Stomach smooth muscle (tissue), 2 donors: ENCODE measurements around the gene TM9SF2.
A peak's percentile ranks its signal among the peaks of the same experiment; 100 is the strongest.

Experiments used
- H3K27ac ChIP-seq: one replicate; pipeline ENCODE4 v1.7.0; 2013; ENCODE audit warnings: mild to moderate bottlenecking, low read length, inconsistent platforms
- H3K27me3 ChIP-seq, 2 donors: one replicate each; pipeline ENCODE4 v1.7.0; 2013; ENCODE audit warnings: low read length in 2 of 2; ENCODE audit not compliant: insufficient read depth in 2 of 2, control insufficient read depth in 1 of 2
- H3K36me3 ChIP-seq, 2 donors: one replicate each; pipeline ENCODE4 v1.7.0; 2013; ENCODE audit warnings: low read length in 2 of 2; ENCODE audit not compliant: control insufficient read depth in 2 of 2, insufficient read depth in 2 of 2
- H3K4me1 ChIP-seq: one replicate; pipeline ENCODE4 v1.7.0; 2013; ENCODE audit warnings: low read length; ENCODE audit not compliant: control insufficient read depth, insufficient read depth
- H3K4me3 ChIP-seq, 2 donors: one replicate each; pipeline ENCODE4 v1.7.0; 2013; ENCODE audit warnings: low read length in 2 of 2
- H3K9ac ChIP-seq, 2 donors: one replicate each; pipeline ENCODE4 v1.7.0; 2013; ENCODE audit warnings: low read length in 2 of 2, mild to moderate bottlenecking in 1 of 2
- H3K9me3 ChIP-seq, 2 donors: one replicate each; pipeline ENCODE4 v1.7.0; 2013; ENCODE audit warnings: low read length in 2 of 2; ENCODE audit not compliant: control insufficient read depth in 2 of 2
- donor health status: healthy.
- donor health status: Pancreatic carcinoma.

Gene TM9SF2

GRCh38 chr13:99495466-99496183 is 5.6 kb upstream of the TM9SF2 start:
- Histone ChIP-seq H3K27ac (peak overlapping the region; percentile 37), H3K9me3 (no peaks in the 10 kb centered on the region), H3K27me3 (no peaks in the 10 kb centered on the region), H3K36me3 (no peaks in the 10 kb centered on the region), H3K4me3 (peak overlapping the region; percentile 49 to 59), H3K9ac (peak overlapping the region; percentile 6 to 51), H3K4me1 (peaks cover 10% of the 10 kb centered on the region)

- Histone ChIP-seq H3K27ac (no peak overlapping the region), H3K9me3 (no peaks in the 10 kb centered on the region), H3K9ac (peak overlapping the region in 1 of 2 donors; percentile 6), H3K4me1 (peaks cover 13% of the 10 kb centered on the region), H3K36me3 (no peaks in the 10 kb centered on the region), H3K27me3 (no peaks in the 10 kb centered on the region), H3K4me3 (peak overlapping the region; percentile 49 to 59)
Observed at GRCh38 chr13:99496184-99497142, 4.8 kb upstream of the TM9SF2 start.

- Histone ChIP-seq H3K27ac (peak overlapping the region; percentile 82), H3K4me3 (peak overlapping the region; percentile 72 to 83), H3K9me3 (no peaks in the 10 kb centered on the region), H3K4me1 (peaks cover 13% of the 10 kb centered on the region), H3K36me3 (no peaks in the 10 kb centered on the region), H3K9ac (peak overlapping the region; percentile 81 to 85), H3K27me3 (no peaks in the 10 kb centered on the region)
Observed at GRCh38 chr13:99498171-99499161, 2.8 kb upstream of the TM9SF2 start.

GRCh38 chr13:99500839-99501183 is 461 bp upstream of the TM9SF2 start:
- H3K4me3 ChIP-seq: peak overlapping the region; percentile 94 to 99
- no peaks in the 10 kb centered on the region for H3K27me3 ChIP-seq

GRCh38 chr13:99501848-99502301 is 603 bp downstream of the TM9SF2 start:
- no peaks in the 10 kb centered on the region for H3K27me3 ChIP-seq

More at GRCh38 chr13:99500839-99501183, 461 bp upstream of the TM9SF2 start:
- Histone ChIP-seq H3K4me1 (peaks cover 13% of the 10 kb centered on the region), H3K36me3 (no peaks in the 10 kb centered on the region), H3K9me3 (no peaks in the 10 kb centered on the region), H3K27ac (peak overlapping the region; percentile 53), H3K9ac (peak overlapping the region; percentile 66 to 85)

GRCh38 chr13:99505814-99506269 is 4.6 kb downstream of the TM9SF2 start:
- no peaks in the 10 kb centered on the region for H3K27me3 ChIP-seq
- H3K9me3 ChIP-seq: no peaks in the 10 kb centered on the region
- H3K36me3 ChIP-seq: peaks cover 0 to 4% of the 10 kb centered on the region in 2 donors
- H3K27ac ChIP-seq: no peak overlapping the region
- no peak overlapping the region for H3K9ac ChIP-seq
- no peak overlapping the region for H3K4me3 ChIP-seq
- H3K4me1 ChIP-seq: peaks cover under 1% of the 10 kb centered on the region

More at GRCh38 chr13:99501848-99502301, 603 bp downstream of the TM9SF2 start:
- Histone ChIP-seq H3K36me3 (no peaks in the 10 kb centered on the region), H3K4me1 (peaks cover 13% of the 10 kb centered on the region), H3K9me3 (no peaks in the 10 kb centered on the region), H3K9ac (peak overlapping the region; percentile 83 to 94), H3K27ac (peak overlapping the region; percentile 53), H3K4me3 (peak overlapping the region; percentile 94 to 99)

GRCh38 chr13:99506634-99507033 is 5.4 kb downstream of the TM9SF2 start:
- no peaks in the 10 kb centered on the region for H3K4me1 ChIP-seq
- H3K4me3 ChIP-seq: no peak overlapping the region
- H3K9ac ChIP-seq: no peak overlapping the region
- no peaks in the 10 kb centered on the region for H3K9me3 ChIP-seq
- H3K27me3 ChIP-seq: no peaks in the 10 kb centered on the region
- no peak overlapping the region for H3K27ac ChIP-seq
- H3K36me3 ChIP-seq: peaks cover 0 to 4% of the 10 kb centered on the region in 2 donors

GRCh38 chr13:99507054-99507453 is 5.8 kb downstream of the TM9SF2 start:
- H3K4me3 ChIP-seq: no peak overlapping the region
- no peak overlapping the region for H3K27ac ChIP-seq
- H3K9me3 ChIP-seq: no peaks in the 10 kb centered on the region
- peaks cover 0 to 4% of the 10 kb centered on the region in 2 donors for H3K36me3 ChIP-seq
- H3K27me3 ChIP-seq: no peaks in the 10 kb centered on the region
- no peaks in the 10 kb centered on the region for H3K4me1 ChIP-seq
- no peak overlapping the region for H3K9ac ChIP-seq

- Histone ChIP-seq H3K9ac (no peak overlapping the region), H3K27me3 (no peaks in the 10 kb centered on the region), H3K4me3 (no peak overlapping the region), H3K9me3 (no peaks in the 10 kb centered on the region), H3K36me3 (peaks cover 0 to 4% of the 10 kb centered on the region in 2 donors), H3K4me1 (no peaks in the 10 kb centered on the region), H3K27ac (no peak overlapping the region)
Observed at GRCh38 chr13:99507551-99507950, 6.3 kb downstream of the TM9SF2 start.

- no peaks in the 10 kb centered on the region for H3K27me3 ChIP-seq
- H3K9me3 ChIP-seq: no peaks in the 10 kb centered on the region
- no peak overlapping the region for H3K9ac ChIP-seq
- H3K27ac ChIP-seq: no peak overlapping the region
- H3K36me3 ChIP-seq: peaks cover 0 to 4% of the 10 kb centered on the region in 2 donors
- H3K4me3 ChIP-seq: no peak overlapping the region
- no peaks in the 10 kb centered on the region for H3K4me1 ChIP-seq
Observed at GRCh38 chr13:99507986-99508385, 6.7 kb downstream of the TM9SF2 start.
